ENCODE results near the gene SMURF2. TPM values are rescaled to one million over a fixed set of nuclear protein-coding genes. Genes with fewer than 3 reads are reported as not detected.

Gene SMURF2
- total and polyA plus RNA-seq, 9 of the 15 experiments (the other 6 are each of a cell fraction or from before 2014, with no cell fraction given) = 3.8 to 22.0 (median 14.8) TPM

DNA sequence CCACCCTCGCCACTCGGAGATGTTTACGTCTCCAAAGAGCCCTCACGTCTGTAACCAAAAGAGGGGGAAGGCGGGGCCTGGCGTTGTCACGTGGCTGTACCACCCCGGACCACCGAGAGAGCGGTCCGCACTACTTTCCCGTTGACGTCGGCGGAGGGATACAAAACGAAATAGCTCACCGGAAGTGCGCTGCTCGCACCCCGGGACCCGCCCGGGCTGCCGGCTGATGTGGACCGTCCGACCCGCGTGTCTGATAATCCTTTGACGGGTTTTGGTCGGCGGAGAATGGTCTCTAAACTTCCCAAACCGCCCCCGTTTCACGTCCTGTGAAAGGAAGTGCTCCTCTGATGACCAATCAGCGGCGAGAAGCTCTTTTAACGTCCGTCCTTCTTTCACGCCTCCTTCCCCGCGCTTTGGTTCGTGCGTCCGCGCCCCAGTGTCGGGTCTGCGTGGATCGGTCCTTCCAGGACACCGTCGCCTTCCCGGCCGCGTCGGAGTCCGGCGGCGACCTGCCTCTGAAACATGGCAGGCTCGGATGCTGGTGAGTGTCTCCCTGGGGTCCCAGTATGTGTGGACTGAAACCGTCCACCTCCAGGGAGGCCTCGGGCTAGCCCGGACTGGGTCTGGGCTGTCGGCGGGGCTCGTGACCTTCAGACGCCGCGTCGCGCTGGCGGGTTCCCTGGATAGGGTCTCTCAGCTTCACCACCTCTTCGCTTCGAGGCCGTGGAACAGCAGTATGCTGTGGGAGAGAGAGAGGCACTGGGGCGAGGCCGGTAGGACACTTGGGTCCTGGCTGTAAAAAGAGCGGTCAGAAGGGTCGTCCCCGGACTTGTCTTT is 155.3 kb downstream of the SMURF2 start, which contains the start of gene CEP95 (continued):
- TF ChIP-seq, protein P1, sequence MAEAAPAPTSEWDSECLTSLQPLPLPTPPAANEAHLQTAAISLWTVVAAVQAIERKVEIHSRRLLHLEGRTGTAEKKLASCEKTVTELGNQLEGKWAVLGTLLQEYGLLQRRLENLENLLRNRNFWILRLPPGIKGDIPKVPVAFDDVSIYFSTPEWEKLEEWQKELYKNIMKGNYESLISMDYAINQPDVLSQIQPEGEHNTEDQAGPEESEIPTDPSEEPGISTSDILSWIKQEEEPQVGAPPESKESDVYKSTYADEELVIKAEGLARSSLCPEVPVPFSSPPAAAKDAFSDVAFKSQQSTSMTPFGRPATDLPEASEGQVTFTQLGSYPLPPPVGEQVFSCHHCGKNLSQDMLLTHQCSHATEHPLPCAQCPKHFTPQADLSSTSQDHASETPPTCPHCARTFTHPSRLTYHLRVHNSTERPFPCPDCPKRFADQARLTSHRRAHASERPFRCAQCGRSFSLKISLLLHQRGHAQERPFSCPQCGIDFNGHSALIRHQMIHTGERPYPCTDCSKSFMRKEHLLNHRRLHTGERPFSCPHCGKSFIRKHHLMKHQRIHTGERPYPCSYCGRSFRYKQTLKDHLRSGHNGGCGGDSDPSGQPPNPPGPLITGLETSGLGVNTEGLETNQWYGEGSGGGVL (CRISPR knock-in tag; IDR thresholded peaks at IDR 0.05) = no peak
- TF ChIP-seq TARDBP (IDR thresholded peaks at IDR 0.05) = peak; percentile 70; the same call in 1 of the 2 replicates
- peak; percentile 29 for TF ChIP-seq RBM39 (optimal IDR thresholded peaks at IDR 0.05; ENCODE audit: low read depth, low read length)
- no peak for TF ChIP-seq SMAD2 (IDR thresholded peaks at IDR 0.05; ENCODE audit: low read depth, low read length)
- no peak for TF ChIP-seq ZNF707 (CRISPR knock-in tag; conservative IDR thresholded peaks at IDR 0.05)
- TF ChIP-seq ZSCAN32 (CRISPR knock-in tag; IDR thresholded peaks at IDR 0.05) = no peak
- TF ChIP-seq, protein P2, sequence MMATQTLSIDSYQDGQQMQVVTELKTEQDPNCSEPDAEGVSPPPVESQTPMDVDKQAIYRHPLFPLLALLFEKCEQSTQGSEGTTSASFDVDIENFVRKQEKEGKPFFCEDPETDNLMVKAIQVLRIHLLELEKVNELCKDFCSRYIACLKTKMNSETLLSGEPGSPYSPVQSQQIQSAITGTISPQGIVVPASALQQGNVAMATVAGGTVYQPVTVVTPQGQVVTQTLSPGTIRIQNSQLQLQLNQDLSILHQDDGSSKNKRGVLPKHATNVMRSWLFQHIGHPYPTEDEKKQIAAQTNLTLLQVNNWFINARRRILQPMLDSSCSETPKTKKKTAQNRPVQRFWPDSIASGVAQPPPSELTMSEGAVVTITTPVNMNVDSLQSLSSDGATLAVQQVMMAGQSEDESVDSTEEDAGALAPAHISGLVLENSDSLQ (IDR thresholded peaks at IDR 0.05) = peak; percentile 69
- TF ChIP-seq MYC (IDR thresholded peaks at IDR 0.05; ENCODE audit: low read depth, low read length) = peak; percentile 89
- peak; percentile 17; the same call in 1 of the 2 replicates for TF ChIP-seq MYC (CRISPR knock-in tag; IDR thresholded peaks at IDR 0.05; ENCODE audit: borderline replicate concordance, low read depth)
- TF ChIP-seq STAT5B (CRISPR knock-in tag; IDR thresholded peaks at IDR 0.05) = no peak
- TF ChIP-seq MIER1 (IDR thresholded peaks at IDR 0.05; ENCODE audit: low read depth) = no peak
- TF ChIP-seq, protein P3, sequence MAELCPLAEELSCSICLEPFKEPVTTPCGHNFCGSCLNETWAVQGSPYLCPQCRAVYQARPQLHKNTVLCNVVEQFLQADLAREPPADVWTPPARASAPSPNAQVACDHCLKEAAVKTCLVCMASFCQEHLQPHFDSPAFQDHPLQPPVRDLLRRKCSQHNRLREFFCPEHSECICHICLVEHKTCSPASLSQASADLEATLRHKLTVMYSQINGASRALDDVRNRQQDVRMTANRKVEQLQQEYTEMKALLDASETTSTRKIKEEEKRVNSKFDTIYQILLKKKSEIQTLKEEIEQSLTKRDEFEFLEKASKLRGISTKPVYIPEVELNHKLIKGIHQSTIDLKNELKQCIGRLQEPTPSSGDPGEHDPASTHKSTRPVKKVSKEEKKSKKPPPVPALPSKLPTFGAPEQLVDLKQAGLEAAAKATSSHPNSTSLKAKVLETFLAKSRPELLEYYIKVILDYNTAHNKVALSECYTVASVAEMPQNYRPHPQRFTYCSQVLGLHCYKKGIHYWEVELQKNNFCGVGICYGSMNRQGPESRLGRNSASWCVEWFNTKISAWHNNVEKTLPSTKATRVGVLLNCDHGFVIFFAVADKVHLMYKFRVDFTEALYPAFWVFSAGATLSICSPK (IDR thresholded peaks at IDR 0.05; ENCODE audit: borderline replicate concordance) = no peak
- no peak for TF ChIP-seq XRCC5 (IDR thresholded peaks at IDR 0.05; ENCODE audit: low read depth, low read length)
- TF ChIP-seq, protein P4, sequence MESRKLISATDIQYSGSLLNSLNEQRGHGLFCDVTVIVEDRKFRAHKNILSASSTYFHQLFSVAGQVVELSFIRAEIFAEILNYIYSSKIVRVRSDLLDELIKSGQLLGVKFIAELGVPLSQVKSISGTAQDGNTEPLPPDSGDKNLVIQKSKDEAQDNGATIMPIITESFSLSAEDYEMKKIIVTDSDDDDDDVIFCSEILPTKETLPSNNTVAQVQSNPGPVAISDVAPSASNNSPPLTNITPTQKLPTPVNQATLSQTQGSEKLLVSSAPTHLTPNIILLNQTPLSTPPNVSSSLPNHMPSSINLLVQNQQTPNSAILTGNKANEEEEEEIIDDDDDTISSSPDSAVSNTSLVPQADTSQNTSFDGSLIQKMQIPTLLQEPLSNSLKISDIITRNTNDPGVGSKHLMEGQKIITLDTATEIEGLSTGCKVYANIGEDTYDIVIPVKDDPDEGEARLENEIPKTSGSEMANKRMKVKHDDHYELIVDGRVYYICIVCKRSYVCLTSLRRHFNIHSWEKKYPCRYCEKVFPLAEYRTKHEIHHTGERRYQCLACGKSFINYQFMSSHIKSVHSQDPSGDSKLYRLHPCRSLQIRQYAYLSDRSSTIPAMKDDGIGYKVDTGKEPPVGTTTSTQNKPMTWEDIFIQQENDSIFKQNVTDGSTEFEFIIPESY (CRISPR knock-in tag; IDR thresholded peaks at IDR 0.05) = peak; percentile 36; the same call in 1 of the 2 replicates
- no peak for TF ChIP-seq GTF2B (IDR thresholded peaks at IDR 0.05; ENCODE audit: extremely low read depth, insufficient read length)
- TF ChIP-seq ATF4 (CRISPR knock-in tag; IDR thresholded peaks at IDR 0.05) = no peak
- peak; percentile 71 for TF ChIP-seq MTA1 (IDR thresholded peaks at IDR 0.05; ENCODE audit: borderline replicate concordance)

Data from K562 (cell line).